Calu3 (cell line): ENCODE measurements around the gene CHRND. TPM values are rescaled to one million over a fixed set of nuclear protein-coding genes. Genes with fewer than 3 reads are reported as not detected.

Source experiments
- BruUV-seq: library from RNA; stranded (reverse); fragments of 400-500 nt; replicated peaks from 2 replicates; lab custom pipeline; 2021; lab: Mats Ljungman, UMichigan
- CTCF ChIA-PET: fragments of 300-600 bp; sonication (Branson Sonifier 250); formaldehyde crosslinking; loops from one replicate; lab custom pipeline; 2022; ENCODE audit warnings: antibody characterized with exemption; lab: Charles Lee
- DNase-seq: peaks from one replicate; pipeline ENCODE4 v3.0.0; 2022
- H3K27ac Mint-ChIP-seq: one replicate; pipeline ENCODE4 v1.8.0; 2022; ENCODE audit warnings: mixed read lengths; ENCODE audit not compliant: unreplicated experiment
- H3K27me3 Mint-ChIP-seq: one replicate; pipeline ENCODE4 v1.8.0; 2022; ENCODE audit warnings: mixed read lengths; ENCODE audit not compliant: unreplicated experiment
- H3K36me3 Mint-ChIP-seq: one replicate; pipeline ENCODE4 v1.8.0; 2022; ENCODE audit warnings: mild to moderate bottlenecking, moderate library complexity, mixed read lengths; ENCODE audit not compliant: insufficient read depth, unreplicated experiment
- H3K4me1 Mint-ChIP-seq: one replicate; pipeline ENCODE4 v1.8.0; 2022; ENCODE audit warnings: mild to moderate bottlenecking, low read depth, mixed read lengths; ENCODE audit not compliant: unreplicated experiment
- H3K4me3 Mint-ChIP-seq: one replicate; pipeline ENCODE4 v1.8.0; 2022; ENCODE audit warnings: mild to moderate bottlenecking, low read depth, moderate library complexity, mixed read lengths; ENCODE audit not compliant: unreplicated experiment
- H3K9me3 Mint-ChIP-seq: one replicate; pipeline ENCODE4 v1.8.0; 2022; ENCODE audit warnings: low read depth, mixed read lengths; ENCODE audit not compliant: unreplicated experiment
- CTCF ChIP-seq: fragments of 200-600 bp; IDR thresholded peaks from one replicate; pipeline ENCODE4 v1.8.0; 2022; ENCODE audit warnings: antibody characterized with exemption; ENCODE audit not compliant: unreplicated experiment
- intact Hi-C: fragments of 100-400 bp; cut with micrococcal nuclease; formaldehyde crosslinking; loops from one replicate; pipeline ENCODE4 v1.10.0; 2022; ENCODE audit not compliant: unreplicated experiment
- total RNA-seq: library from RNA; stranded (reverse); gene quantifications from 2 replicates; pipeline ENCODE4 v1.2.3, GENCODE V29; 2022

The CHRND gene
- total RNA-seq, 1 experiment from 2014 or later: not detected

DNA sequence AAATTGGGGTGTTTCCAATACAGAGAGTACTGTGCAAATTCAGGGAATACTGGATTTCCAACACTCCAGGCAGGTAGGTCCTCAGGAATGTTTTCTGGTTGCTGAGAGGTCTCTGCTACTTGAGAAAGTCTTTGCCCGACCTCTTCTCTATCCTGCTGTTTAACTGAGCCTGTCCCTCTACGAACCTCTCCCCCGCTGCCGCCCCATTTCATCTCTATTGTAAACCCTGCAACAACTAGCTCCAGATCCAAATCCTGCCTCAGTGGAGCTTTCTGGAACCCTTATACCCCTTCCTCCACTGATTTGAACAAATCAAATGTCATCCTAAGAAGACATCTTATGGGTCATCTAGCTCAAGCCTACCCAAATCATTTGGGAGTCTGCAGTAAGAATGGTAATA, 25.8 kb downstream of the CHRND start:
- DNase-seq: no peak
- BruUV-seq: no TSS peak
- CTCF ChIA-PET: no interaction called here
- Mint-ChIP-seq H3K9me3 (peaks cover 2% of the 10 kb centered on the region), H3K27ac (peak overlapping the region; percentile 78), H3K4me3 (peak overlapping the region; percentile 81), H3K27me3 (no peaks in the 10 kb centered on the region), H3K36me3 (peaks cover 59% of the 10 kb centered on the region), H3K4me1 (peaks cover 46% of the 10 kb centered on the region)
- intact Hi-C loops: no loop called here
- no peak for TF ChIP-seq CTCF

DNA sequence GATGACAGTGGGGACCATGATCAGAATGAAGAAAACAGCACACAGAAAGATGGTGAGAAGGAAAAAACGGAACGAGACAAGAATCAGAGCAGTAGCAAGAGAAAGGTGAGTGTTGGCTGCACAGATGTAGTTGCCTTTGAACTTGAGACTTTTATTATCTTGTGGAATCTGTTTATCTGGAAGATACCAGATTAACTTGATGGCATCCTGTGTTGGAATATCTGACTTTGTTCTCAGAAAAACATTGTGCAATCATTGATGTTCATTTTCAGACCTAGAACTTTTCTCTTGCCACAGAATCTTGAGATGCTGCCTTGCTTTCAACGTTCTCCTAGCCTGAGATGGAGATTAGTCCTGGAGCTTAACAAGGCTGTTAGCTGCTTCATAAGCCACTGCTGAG, 30.5 kb downstream of the CHRND start:
- no peak for DNase-seq
- CTCF ChIA-PET: no interaction called here
- Mint-ChIP-seq H3K27me3 (no peaks in the 10 kb centered on the region), H3K4me1 (peaks cover 26% of the 10 kb centered on the region), H3K27ac (no peak overlapping the region), H3K9me3 (no peaks in the 10 kb centered on the region), H3K4me3 (no peak overlapping the region), H3K36me3 (peaks cover 61% of the 10 kb centered on the region)
- BruUV-seq: no TSS peak
- no peak for TF ChIP-seq CTCF
- intact Hi-C loops: no loop called here

GRCh38 chr2:232562515-232563151, 36.7 kb downstream of the CHRND start:
- no TSS peak for BruUV-seq
- Mint-ChIP-seq H3K27me3 (no peaks in the 10 kb centered on the region), H3K4me1 (peaks cover 6% of the 10 kb centered on the region), H3K36me3 (peaks cover 58% of the 10 kb centered on the region), H3K9me3 (no peaks in the 10 kb centered on the region), H3K4me3 (no peak overlapping the region), H3K27ac (no peak overlapping the region)
- intact Hi-C loops: no loop called here
- no peak for TF ChIP-seq CTCF
- CTCF ChIA-PET: no interaction called here
- DNase-seq: no peak

GRCh38 chr2:232563580-232563979, 37.6 kb downstream of the CHRND start:
- no peak overlapping the region for H3K27ac Mint-ChIP-seq
- intact Hi-C loops: no loop called here

More at GRCh38 chr2:232563580-232563979, 37.6 kb downstream of the CHRND start:
- CTCF ChIA-PET: no interaction called here
- H3K36me3 Mint-ChIP-seq: peaks cover 57% of the 10 kb centered on the region
- no peaks in the 10 kb centered on the region for H3K27me3 Mint-ChIP-seq
- no peak overlapping the region for H3K4me3 Mint-ChIP-seq
- no peaks in the 10 kb centered on the region for H3K9me3 Mint-ChIP-seq
- no peak for TF ChIP-seq CTCF
- DNase-seq: no peak
- peaks cover 15% of the 10 kb centered on the region for H3K4me1 Mint-ChIP-seq
- BruUV-seq: no TSS peak
